HFFc6 (cell line): Measurements from ENCODE around the gene SEC22B. TPM values are rescaled to one million over a fixed set of nuclear protein-coding genes. Genes with fewer than 3 reads are reported as not detected.
"Not testable (repeated sequence)": the region's sequence is repeated elsewhere in the genome, so short reads cannot be mapped to it uniquely, and the experiment has no call there.

ENCODE experiments used
- DNase-seq: peaks from one replicate; pipeline ENCODE4 v3.0.0-alpha.2; 2018
- H3K27ac Mint-ChIP-seq: 2 replicates; pipeline ENCODE4 v1.8.0; 2020; ENCODE audit warnings: mild to moderate bottlenecking, mixed read lengths
- H3K27me3 Mint-ChIP-seq: 2 replicates; pipeline ENCODE4 v1.8.0; 2021; ENCODE audit warnings: mild to moderate bottlenecking, moderate library complexity, mixed read lengths; ENCODE audit not compliant: insufficient read depth
- H3K36me3 Mint-ChIP-seq: 2 replicates; pipeline ENCODE4 v1.8.0; 2021; ENCODE audit warnings: low read depth, mixed read lengths
- H3K4me1 Mint-ChIP-seq: 2 replicates; pipeline ENCODE4 v1.8.0; 2020; ENCODE audit warnings: low read depth, mixed read lengths
- H3K4me3 Mint-ChIP-seq: 2 replicates; pipeline ENCODE4 v1.8.0; 2020; ENCODE audit warnings: mild to moderate bottlenecking, moderate library complexity, mixed read lengths
- H3K9me3 Mint-ChIP-seq: 2 replicates; pipeline ENCODE4 v1.8.0; 2020; ENCODE audit warnings: mild to moderate bottlenecking, mixed read lengths
- CTCF ChIP-seq: fragments of 200-600 bp; sonication (generic); IDR thresholded peaks from 2 replicates; pipeline ENCODE4 v1.5.0; 2021; ENCODE audit warnings: antibody characterized with exemption, mild to moderate bottlenecking
- total RNA-seq, 6 experiments: library from RNA; stranded (reverse); fragmentation: NEBNext Ultra II Directional; extraction: Animal tissue kit (Norgen Biotek cat#: 25700); gene quantifications; 2 replicates in 1 of 6; 3 replicates in 5 of 6; pipeline ENCODE4 v1.2.3, GENCODE V29; 2021

SEC22B gene
- total RNA-seq, 6 experiments from 2014 or later: 47.2 to 56.6 (median 54.7) TPM

- Mint-ChIP-seq H3K9me3 (no peaks in the 10 kb centered on the region), H3K27ac (no peak overlapping the region), H3K27me3 (no peaks in the 10 kb centered on the region), H3K4me3 (no peak overlapping the region), H3K36me3 (no peaks in the 10 kb centered on the region), H3K4me1 (peaks cover 15% of the 10 kb centered on the region)
- DNase-seq: no peak
- TF ChIP-seq CTCF: no peak
Measured at GRCh38 chr1:120133228-120133927, 42.9 kb downstream of the SEC22B start.

- H3K4me1 Mint-ChIP-seq: peaks cover 21% of the 10 kb centered on the region
- H3K27ac Mint-ChIP-seq: peak overlapping the region; percentile 86
- H3K27me3 Mint-ChIP-seq, H3K9me3 Mint-ChIP-seq, DNase-seq, H3K36me3 Mint-ChIP-seq: not testable (repeated sequence)
- H3K4me3 Mint-ChIP-seq: peak overlapping the region; percentile 75
Measured at GRCh38 chr1:120132406-120132763, 43.9 kb downstream of the SEC22B start.

- H3K4me1 Mint-ChIP-seq: peaks cover 21% of the 10 kb centered on the region
- peak overlapping the region; percentile 75 for H3K4me3 Mint-ChIP-seq
- DNase-seq: peak; percentile 71
- TF ChIP-seq CTCF: 0 out of 2 replicates have a peak, but pooled peaks have one; percentile 6
- not testable (repeated sequence) for H3K36me3 Mint-ChIP-seq, H3K9me3 Mint-ChIP-seq, H3K27me3 Mint-ChIP-seq
- peak overlapping the region; percentile 86 for H3K27ac Mint-ChIP-seq
Measured at GRCh38 chr1:120131611-120132405, 44.5 kb downstream of the SEC22B start.

GRCh38 chr1:120127921-120128320, 48.4 kb downstream of the SEC22B start:
- not testable (repeated sequence) for H3K9me3 Mint-ChIP-seq, H3K27me3 Mint-ChIP-seq, H3K27ac Mint-ChIP-seq, DNase-seq, H3K4me3 Mint-ChIP-seq, H3K36me3 Mint-ChIP-seq
- peaks cover 30% of the 10 kb centered on the region for H3K4me1 Mint-ChIP-seq

- H3K27ac Mint-ChIP-seq, H3K4me3 Mint-ChIP-seq, H3K27me3 Mint-ChIP-seq, H3K9me3 Mint-ChIP-seq, DNase-seq, H3K36me3 Mint-ChIP-seq: not testable (repeated sequence)
- H3K4me1 Mint-ChIP-seq: peaks cover 22% of the 10 kb centered on the region
Measured at GRCh38 chr1:120126216-120126615, 50.1 kb downstream of the SEC22B start.

- not testable (repeated sequence) for H3K9me3 Mint-ChIP-seq, DNase-seq, H3K27ac Mint-ChIP-seq, H3K4me3 Mint-ChIP-seq, H3K27me3 Mint-ChIP-seq, H3K36me3 Mint-ChIP-seq
- peaks cover 27% of the 10 kb centered on the region for H3K4me1 Mint-ChIP-seq
Measured at GRCh38 chr1:120124628-120125027, 51.7 kb downstream of the SEC22B start.

GRCh38 chr1:120123813-120124510, 52.4 kb downstream of the SEC22B start:
- H3K36me3 Mint-ChIP-seq, H3K9me3 Mint-ChIP-seq, H3K27me3 Mint-ChIP-seq, H3K4me3 Mint-ChIP-seq: not testable (repeated sequence)
- Mint-ChIP-seq H3K27ac (peak overlapping the region; percentile 35; the same call in 1 of the 2 replicates), H3K4me1 (peaks cover 27% of the 10 kb centered on the region)
- DNase-seq: peak; percentile 15

- H3K9me3 Mint-ChIP-seq, H3K27ac Mint-ChIP-seq, DNase-seq, H3K36me3 Mint-ChIP-seq, H3K27me3 Mint-ChIP-seq, H3K4me3 Mint-ChIP-seq: not testable (repeated sequence)
- peaks cover 28% of the 10 kb centered on the region for H3K4me1 Mint-ChIP-seq
Measured at GRCh38 chr1:120122262-120122893, 53.9 kb downstream of the SEC22B start.

- not testable (repeated sequence) for H3K27me3 Mint-ChIP-seq, H3K4me3 Mint-ChIP-seq, DNase-seq, H3K27ac Mint-ChIP-seq, H3K9me3 Mint-ChIP-seq, H3K36me3 Mint-ChIP-seq
- peaks cover 29% of the 10 kb centered on the region for H3K4me1 Mint-ChIP-seq
Measured at GRCh38 chr1:120121830-120122229, 54.5 kb downstream of the SEC22B start.

- not testable (repeated sequence) for H3K9me3 Mint-ChIP-seq, H3K4me3 Mint-ChIP-seq, H3K27me3 Mint-ChIP-seq, H3K36me3 Mint-ChIP-seq, DNase-seq, H3K27ac Mint-ChIP-seq
- peaks cover 38% of the 10 kb centered on the region for H3K4me1 Mint-ChIP-seq
Measured at GRCh38 chr1:120120525-120120924, 55.8 kb downstream of the SEC22B start.
